Panc1 (cell line): ENCODE results near the gene DNASE1L2.

ENCODE experiments used
- TCF7L2 ChIP-seq: IDR thresholded peaks from 2 replicates; pipeline ENCODE4 v1.6.1; 2011; ENCODE audit warnings: mild to moderate bottlenecking, low read depth, low read length, inconsistent platforms
- TF ChIP-seq, protein P1 (sequence below): fragments of 450-650 bp; IDR thresholded peaks from 2 replicates; pipeline ENCODE4 v1.5.1; 2017; ENCODE audit warnings: mild to moderate bottlenecking
- TF ChIP-seq, protein P2 (sequence below), 2 experiments: IDR thresholded peaks; 2 replicates each; pipeline ENCODE4 v1.6.1; 2011 to 2012; ENCODE audit warnings: low read depth in 2 of 2, control low read depth in 1 of 2, low read length in 1 of 2, mild to moderate bottlenecking in 1 of 2, moderate library complexity in 1 of 2; ENCODE audit not compliant: insufficient read depth in 1 of 2

DNA sequence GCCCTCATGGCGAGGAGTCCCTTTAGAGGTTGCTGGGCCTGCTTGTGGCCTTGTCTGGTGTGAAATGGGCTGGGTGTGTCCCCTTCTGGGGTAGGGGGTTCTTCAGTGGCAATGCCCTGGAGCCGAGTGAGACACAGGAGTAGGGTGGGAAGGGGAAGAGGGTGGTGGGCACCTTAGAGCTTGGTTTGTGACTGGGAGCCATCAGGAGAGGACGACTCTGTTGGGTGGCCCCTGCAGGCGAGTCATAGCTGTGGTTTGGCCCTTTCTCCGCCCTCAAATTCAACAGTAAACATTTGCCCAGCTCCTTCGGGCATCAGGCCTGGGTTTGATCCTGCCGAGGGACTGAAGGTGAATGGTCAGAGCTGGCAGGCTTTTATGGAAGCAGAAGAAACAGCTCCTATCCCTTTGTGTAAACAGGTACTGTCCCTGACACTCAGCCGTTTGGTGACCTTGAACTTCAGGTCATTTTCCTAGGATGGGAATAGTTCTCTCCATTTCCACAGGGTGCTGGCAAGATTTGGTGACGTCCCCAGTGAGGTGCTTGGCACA lies 9.9 kb upstream of the DNASE1L2 start:
- TF ChIP-seq, protein P1, sequence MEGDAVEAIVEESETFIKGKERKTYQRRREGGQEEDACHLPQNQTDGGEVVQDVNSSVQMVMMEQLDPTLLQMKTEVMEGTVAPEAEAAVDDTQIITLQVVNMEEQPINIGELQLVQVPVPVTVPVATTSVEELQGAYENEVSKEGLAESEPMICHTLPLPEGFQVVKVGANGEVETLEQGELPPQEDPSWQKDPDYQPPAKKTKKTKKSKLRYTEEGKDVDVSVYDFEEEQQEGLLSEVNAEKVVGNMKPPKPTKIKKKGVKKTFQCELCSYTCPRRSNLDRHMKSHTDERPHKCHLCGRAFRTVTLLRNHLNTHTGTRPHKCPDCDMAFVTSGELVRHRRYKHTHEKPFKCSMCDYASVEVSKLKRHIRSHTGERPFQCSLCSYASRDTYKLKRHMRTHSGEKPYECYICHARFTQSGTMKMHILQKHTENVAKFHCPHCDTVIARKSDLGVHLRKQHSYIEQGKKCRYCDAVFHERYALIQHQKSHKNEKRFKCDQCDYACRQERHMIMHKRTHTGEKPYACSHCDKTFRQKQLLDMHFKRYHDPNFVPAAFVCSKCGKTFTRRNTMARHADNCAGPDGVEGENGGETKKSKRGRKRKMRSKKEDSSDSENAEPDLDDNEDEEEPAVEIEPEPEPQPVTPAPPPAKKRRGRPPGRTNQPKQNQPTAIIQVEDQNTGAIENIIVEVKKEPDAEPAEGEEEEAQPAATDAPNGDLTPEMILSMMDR: no peak
- TF ChIP-seq, protein P2, sequence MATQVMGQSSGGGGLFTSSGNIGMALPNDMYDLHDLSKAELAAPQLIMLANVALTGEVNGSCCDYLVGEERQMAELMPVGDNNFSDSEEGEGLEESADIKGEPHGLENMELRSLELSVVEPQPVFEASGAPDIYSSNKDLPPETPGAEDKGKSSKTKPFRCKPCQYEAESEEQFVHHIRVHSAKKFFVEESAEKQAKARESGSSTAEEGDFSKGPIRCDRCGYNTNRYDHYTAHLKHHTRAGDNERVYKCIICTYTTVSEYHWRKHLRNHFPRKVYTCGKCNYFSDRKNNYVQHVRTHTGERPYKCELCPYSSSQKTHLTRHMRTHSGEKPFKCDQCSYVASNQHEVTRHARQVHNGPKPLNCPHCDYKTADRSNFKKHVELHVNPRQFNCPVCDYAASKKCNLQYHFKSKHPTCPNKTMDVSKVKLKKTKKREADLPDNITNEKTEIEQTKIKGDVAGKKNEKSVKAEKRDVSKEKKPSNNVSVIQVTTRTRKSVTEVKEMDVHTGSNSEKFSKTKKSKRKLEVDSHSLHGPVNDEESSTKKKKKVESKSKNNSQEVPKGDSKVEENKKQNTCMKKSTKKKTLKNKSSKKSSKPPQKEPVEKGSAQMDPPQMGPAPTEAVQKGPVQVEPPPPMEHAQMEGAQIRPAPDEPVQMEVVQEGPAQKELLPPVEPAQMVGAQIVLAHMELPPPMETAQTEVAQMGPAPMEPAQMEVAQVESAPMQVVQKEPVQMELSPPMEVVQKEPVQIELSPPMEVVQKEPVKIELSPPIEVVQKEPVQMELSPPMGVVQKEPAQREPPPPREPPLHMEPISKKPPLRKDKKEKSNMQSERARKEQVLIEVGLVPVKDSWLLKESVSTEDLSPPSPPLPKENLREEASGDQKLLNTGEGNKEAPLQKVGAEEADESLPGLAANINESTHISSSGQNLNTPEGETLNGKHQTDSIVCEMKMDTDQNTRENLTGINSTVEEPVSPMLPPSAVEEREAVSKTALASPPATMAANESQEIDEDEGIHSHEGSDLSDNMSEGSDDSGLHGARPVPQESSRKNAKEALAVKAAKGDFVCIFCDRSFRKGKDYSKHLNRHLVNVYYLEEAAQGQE (IDR thresholded peaks at IDR 0.05; ENCODE audit: insufficient read depth in 1 of 2, low read depth in 2 of 2, low read length in 1 of 2): no peak
- TF ChIP-seq TCF7L2: no peak
